ENCODE data around the gene PARN.

DNA sequence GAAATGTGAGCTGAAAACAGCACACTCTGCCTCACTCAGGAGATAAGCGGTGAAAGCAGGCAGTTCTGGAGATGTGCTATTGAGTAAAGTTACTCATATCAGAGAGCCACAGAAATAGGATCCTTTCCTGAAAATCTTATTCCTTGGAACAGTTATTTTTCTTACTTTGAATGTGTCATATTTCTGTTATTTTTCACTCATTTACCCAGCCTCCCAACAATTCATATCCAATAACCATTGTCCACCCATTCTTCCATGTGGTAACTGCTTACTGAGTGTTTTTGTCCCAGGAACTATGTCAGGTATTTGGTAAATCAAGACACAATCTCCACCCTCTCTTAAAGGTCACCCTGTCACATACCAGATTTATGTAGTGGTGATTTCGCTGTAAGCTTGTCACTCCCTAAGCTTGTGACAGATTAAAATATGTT, 144.9 kb downstream of the PARN start:
- TF ChIP-seq POLR2A (IDR thresholded peaks at IDR 0.05) (no peak), CTCF (IDR thresholded peaks at IDR 0.05) (no peak)

Measured in breast epithelium (tissue), 3 donors.